Tibial artery (tissue), 4 donors: Measurements from ENCODE around the gene ENKUR.

Experiments
- DNase-seq, 2 donors: peaks; one replicate each; pipeline ENCODE4 v3.0.0-alpha.2; 2019
- H3K27ac ChIP-seq, 2 donors: fragments of 200-600 bp; sonication (generic) in 1 of 2; 1 replicate in 1 of 2; 2 replicates in 1 of 2; pipeline ENCODE4 v1.5.1; 2018 to 2019; ENCODE audit warnings: mild to moderate bottlenecking in 1 of 2
- H3K27me3 ChIP-seq, 2 donors: fragments of 200-600 bp; sonication (generic) in 1 of 2; one replicate each; pipeline versions ENCODE4 v1.5.1 to v1.6.0; 2016 to 2019
- H3K36me3 ChIP-seq, 3 donors: fragments of 200-600 bp; sonication (generic) in 2 of 3; one replicate each; pipeline ENCODE4 v1.5.1; 2016 to 2019; ENCODE audit warnings: mild to moderate bottlenecking in 2 of 3
- H3K4me1 ChIP-seq, 4 donors: fragments of 200-600 bp; sonication (generic) in 2 of 4; 1 replicate in 3 of 4; 2 replicates in 1 of 4; pipeline ENCODE4 v1.5.1; 2016 to 2019
- H3K4me3 ChIP-seq, 2 donors: fragments of 200-600 bp; sonication (generic) in 1 of 2; 1 replicate in 1 of 2; 2 replicates in 1 of 2; pipeline ENCODE4 v1.5.1; 2018 to 2019; ENCODE audit warnings: mild to moderate bottlenecking in 2 of 2
- H3K9me3 ChIP-seq, 3 donors: fragments of 200-600 bp; sonication (generic) in 1 of 3; one replicate each; pipeline ENCODE4 v1.5.1; 2016 to 2019
- intact Hi-C: fragments of 100-400 bp; cut with DNase I; formaldehyde crosslinking; loops from one replicate; pipeline ENCODE4 v1.15.0; 2023; ENCODE audit warnings: low total_unique reads
- TF ChIP-seq, protein P1 (sequence below), 2 experiments: fragments of 200-600 bp in 1 of 2; fragments of 450-650 bp in 1 of 2; IDR thresholded peaks; one replicate each; pipeline ENCODE4 v1.5.1; 2017 to 2019; ENCODE audit warnings: antibody characterized with exemption in 2 of 2, mild to moderate bottlenecking in 1 of 2, moderate library complexity in 1 of 2

ENKUR gene

DNA sequence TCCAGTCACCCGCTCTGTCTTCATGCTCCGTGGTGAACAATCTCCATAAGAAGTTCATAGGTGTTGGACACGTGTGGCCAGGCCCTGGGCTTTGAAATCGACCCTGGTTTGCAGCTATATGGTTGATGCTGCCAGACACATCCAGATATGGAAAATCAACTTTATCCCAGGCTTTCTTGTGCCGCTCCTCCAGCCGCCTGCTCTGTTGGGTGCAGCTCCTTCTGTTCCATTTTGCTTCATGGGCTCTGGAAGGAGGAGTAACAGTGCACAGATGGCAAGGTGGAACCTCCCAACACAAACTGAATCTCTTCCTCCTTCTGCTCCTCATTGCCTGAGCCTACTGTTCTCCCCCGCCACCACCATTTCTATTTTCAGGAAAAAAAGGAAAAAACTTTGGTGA, 45.2 kb upstream of the ENKUR start:
- H3K9me3 ChIP-seq = no peaks in the 10 kb centered on the region
- H3K27me3 ChIP-seq = no peaks in the 10 kb centered on the region
- no peak overlapping the region for H3K27ac ChIP-seq
- TF ChIP-seq, protein P1, sequence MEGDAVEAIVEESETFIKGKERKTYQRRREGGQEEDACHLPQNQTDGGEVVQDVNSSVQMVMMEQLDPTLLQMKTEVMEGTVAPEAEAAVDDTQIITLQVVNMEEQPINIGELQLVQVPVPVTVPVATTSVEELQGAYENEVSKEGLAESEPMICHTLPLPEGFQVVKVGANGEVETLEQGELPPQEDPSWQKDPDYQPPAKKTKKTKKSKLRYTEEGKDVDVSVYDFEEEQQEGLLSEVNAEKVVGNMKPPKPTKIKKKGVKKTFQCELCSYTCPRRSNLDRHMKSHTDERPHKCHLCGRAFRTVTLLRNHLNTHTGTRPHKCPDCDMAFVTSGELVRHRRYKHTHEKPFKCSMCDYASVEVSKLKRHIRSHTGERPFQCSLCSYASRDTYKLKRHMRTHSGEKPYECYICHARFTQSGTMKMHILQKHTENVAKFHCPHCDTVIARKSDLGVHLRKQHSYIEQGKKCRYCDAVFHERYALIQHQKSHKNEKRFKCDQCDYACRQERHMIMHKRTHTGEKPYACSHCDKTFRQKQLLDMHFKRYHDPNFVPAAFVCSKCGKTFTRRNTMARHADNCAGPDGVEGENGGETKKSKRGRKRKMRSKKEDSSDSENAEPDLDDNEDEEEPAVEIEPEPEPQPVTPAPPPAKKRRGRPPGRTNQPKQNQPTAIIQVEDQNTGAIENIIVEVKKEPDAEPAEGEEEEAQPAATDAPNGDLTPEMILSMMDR (IDR thresholded peaks at IDR 0.05) = no peak
- intact Hi-C loops = no loop called here
- H3K36me3 ChIP-seq = no peaks in the 10 kb centered on the region
- peaks cover 0 to 27% (median 3%) of the 10 kb centered on the region in 4 donors for H3K4me1 ChIP-seq
- H3K4me3 ChIP-seq = no peak overlapping the region
- DNase-seq = no peak

DNA sequence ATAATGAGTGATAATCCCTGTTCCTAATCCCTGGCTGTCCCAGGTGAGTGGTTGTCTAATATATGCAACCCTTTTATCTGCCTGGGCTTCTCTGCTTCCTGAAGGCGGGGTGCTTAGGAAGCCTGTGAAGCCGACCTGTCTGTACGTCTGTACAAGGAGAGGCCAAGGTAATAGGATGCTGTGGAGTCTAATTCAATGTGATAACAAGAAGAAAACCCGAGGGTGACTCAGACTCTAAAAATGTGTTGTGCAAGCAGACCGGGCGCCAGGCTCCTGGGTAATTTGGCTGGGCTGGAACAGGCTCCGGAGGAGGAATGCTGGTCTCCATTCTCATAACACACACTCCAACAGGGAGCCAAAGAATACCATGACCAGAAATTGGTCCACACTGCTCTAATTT, 44.0 kb upstream of the ENKUR start:
- H3K4me3 ChIP-seq = no peak overlapping the region
- TF ChIP-seq, protein P1 (IDR thresholded peaks at IDR 0.05) = no peak
- H3K27me3 ChIP-seq = no peaks in the 10 kb centered on the region
- H3K27ac ChIP-seq = no peak overlapping the region
- H3K36me3 ChIP-seq = no peaks in the 10 kb centered on the region
- intact Hi-C loops = no loop called here
- peaks cover 0 to 27% (median 3%) of the 10 kb centered on the region in 4 donors for H3K4me1 ChIP-seq
- H3K9me3 ChIP-seq = no peaks in the 10 kb centered on the region
- peak; percentile 83 to 84 for DNase-seq

DNA sequence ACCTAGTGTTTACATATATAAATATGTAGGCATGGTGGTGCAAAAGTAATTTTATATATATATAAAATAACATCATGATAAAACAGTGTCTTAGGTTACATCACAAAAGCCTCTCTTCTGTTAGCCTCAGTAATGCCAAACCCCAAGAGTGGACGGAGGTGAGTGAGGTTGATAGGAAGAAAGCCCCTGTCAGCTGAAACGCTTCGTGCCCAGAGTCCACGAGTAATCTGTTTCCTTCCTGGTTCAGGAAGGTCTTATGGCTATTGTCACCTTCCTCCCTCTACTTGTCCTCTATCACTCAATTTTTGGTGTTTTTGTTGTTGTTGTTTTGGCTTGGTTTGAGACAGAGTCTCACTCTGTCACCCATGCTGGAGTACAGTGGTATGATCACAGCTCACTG, 41.9 kb upstream of the ENKUR start:
- TF ChIP-seq, protein P1 (IDR thresholded peaks at IDR 0.05) = no peak
- Histone ChIP-seq H3K27me3 (no peaks in the 10 kb centered on the region), H3K9me3 (no peaks in the 10 kb centered on the region), H3K4me1 (peaks cover 0 to 27% (median 3%) of the 10 kb centered on the region in 4 donors), H3K36me3 (no peaks in the 10 kb centered on the region), H3K4me3 (no peak overlapping the region), H3K27ac (no peak overlapping the region)
- DNase-seq = no peak
- intact Hi-C loops = no loop called here

DNA sequence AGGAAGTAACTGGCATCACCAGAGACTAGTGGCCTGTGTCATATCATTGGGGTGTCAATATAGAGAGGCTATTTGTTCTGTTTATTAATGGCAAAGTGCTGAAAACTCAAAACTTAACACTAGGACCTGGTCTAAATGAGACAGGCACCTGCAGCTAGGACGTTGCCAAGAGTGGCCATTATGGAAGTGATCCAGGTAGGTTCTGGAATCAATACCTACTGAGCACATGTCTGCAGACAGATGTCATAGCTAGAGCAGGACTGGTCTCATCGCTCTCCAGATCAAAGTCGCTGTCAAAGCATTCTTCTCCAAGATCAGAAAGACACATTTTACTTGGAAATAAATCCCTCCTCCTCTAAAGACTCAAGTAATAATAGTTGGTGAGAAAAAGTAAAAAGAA, 40.8 kb upstream of the ENKUR start:
- TF ChIP-seq, protein P1 (IDR thresholded peaks at IDR 0.05) = no peak
- Histone ChIP-seq H3K9me3 (no peaks in the 10 kb centered on the region), H3K27ac (no peak overlapping the region), H3K4me3 (no peak overlapping the region), H3K27me3 (no peaks in the 10 kb centered on the region), H3K4me1 (peaks cover 0 to 15% (median 1%) of the 10 kb centered on the region in 4 donors), H3K36me3 (no peaks in the 10 kb centered on the region)
- intact Hi-C loops = no loop called here
- no peak for DNase-seq

DNA sequence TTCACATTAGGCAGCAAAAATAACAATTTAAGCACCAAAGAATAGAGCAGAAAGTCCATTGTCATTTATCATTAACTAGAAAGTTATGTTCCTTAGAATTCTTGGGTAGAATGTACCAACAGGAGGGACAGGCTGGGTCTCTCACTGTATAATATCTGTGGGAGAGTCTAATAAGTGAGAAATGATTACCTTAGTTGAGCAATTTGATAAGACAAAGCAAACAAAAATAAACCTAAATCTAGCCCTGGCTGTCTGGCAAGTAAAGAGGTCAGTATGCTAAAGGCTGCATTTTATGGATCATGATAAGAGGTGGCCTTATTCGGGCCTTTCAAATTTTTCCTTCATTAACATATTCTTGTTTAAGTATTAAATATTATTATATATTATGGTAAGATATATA, 36.1 kb upstream of the ENKUR start:
- peaks cover 0 to 6% (median 0%) of the 10 kb centered on the region in 4 donors for H3K4me1 ChIP-seq
- H3K27me3 ChIP-seq = no peaks in the 10 kb centered on the region
- DNase-seq = no peak
- H3K9me3 ChIP-seq = no peaks in the 10 kb centered on the region
- H3K4me3 ChIP-seq = no peak overlapping the region
- intact Hi-C loops = no loop called here
- no peaks in the 10 kb centered on the region for H3K36me3 ChIP-seq
- TF ChIP-seq, protein P1 (IDR thresholded peaks at IDR 0.05) = no peak
- H3K27ac ChIP-seq = no peak overlapping the region

DNA sequence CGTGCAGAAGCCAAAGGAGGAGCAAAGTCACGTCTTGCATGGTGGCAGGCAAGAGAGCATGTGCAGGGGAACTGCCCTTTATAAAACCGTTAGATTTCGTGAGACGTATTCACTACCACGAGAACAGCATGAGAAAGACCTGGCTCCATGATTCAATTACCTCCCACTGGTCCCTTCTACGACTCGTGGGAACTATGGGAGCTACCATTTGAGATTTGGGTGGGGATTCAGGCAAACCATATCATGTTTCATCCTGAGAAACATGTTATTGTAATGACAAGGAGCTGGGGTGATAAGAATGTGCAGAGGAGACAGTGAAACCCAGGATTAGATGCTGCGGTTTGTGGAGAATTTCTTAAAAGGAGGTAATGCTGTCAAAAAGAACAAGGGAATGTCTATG, 34.4 kb upstream of the ENKUR start:
- no peaks in the 10 kb centered on the region for H3K36me3 ChIP-seq
- H3K4me3 ChIP-seq = no peak overlapping the region
- TF ChIP-seq, protein P1 (IDR thresholded peaks at IDR 0.05) = no peak
- H3K9me3 ChIP-seq = no peaks in the 10 kb centered on the region
- H3K27ac ChIP-seq = no peak overlapping the region
- intact Hi-C loops = no loop called here
- peaks cover 0 to 6% (median 0%) of the 10 kb centered on the region in 4 donors for H3K4me1 ChIP-seq
- H3K27me3 ChIP-seq = no peaks in the 10 kb centered on the region
- no peak for DNase-seq
